Thoracic aorta (tissue), 2 donors: ENCODE data around the gene MEGF10. TPM values are rescaled to one million over a fixed set of nuclear protein-coding genes. Genes with fewer than 3 reads are reported as not detected.

ENCODE experiments used
- ATAC-seq: fragments of 150-250 bp; one replicate; pipeline ENCODE4 v1.8.0; 2017; ENCODE audit warnings: low read depth; ENCODE audit not compliant: insufficient number of reproducible peaks, low FRiP score
- DNase-seq: peaks from one replicate; pipeline ENCODE4 v3.0.0-alpha.2; 2020; ENCODE audit warnings: low spot score
- H3K27ac ChIP-seq, 2 donors: fragments of 200-600 bp; sonication (generic); 1 replicate in 1 of 2; 2 replicates in 1 of 2; pipeline ENCODE4 v1.5.1; 2016; ENCODE audit warnings: mild to moderate bottlenecking in 2 of 2, moderate library complexity in 2 of 2
- H3K27me3 ChIP-seq: fragments of 200-600 bp; sonication (generic); replicated peaks from 2 replicates; pipeline ENCODE4 v1.6.0; 2016; ENCODE audit warnings: mild to moderate bottlenecking; ENCODE audit not compliant: insufficient read depth
- H3K36me3 ChIP-seq: fragments of 200-600 bp; sonication (generic); one replicate; pipeline ENCODE4 v1.5.1; 2016
- H3K4me1 ChIP-seq, 2 donors: fragments of 200-600 bp; sonication (generic); 1 replicate in 1 of 2; 2 replicates in 1 of 2; pipeline versions ENCODE4 v1.5.1 to v1.6.0; 2016; ENCODE audit warnings: low read depth in 2 of 2, mild to moderate bottlenecking in 1 of 2; ENCODE audit not compliant: control insufficient read depth in 1 of 2
- H3K4me3 ChIP-seq: fragments of 200-600 bp; sonication (generic); 2 replicates; pipeline ENCODE4 v1.5.1; 2016; ENCODE audit warnings: mild to moderate bottlenecking
- H3K9me3 ChIP-seq: fragments of 200-600 bp; sonication (generic); 2 replicates; pipeline ENCODE4 v1.5.1; 2016
- total RNA-seq, 2 donors: library from RNA; depleted of rRNA; stranded (reverse); fragments of >200 nt; gene quantifications; one replicate each; pipeline versions ENCODE4 v1.1.0 to v1.2.3, GENCODE V29; 2016
- TF ChIP-seq, protein P1 (sequence below): fragments of 200-600 bp; sonication (generic); IDR thresholded peaks from one replicate; pipeline ENCODE4 v1.5.1; 2019; ENCODE audit warnings: antibody characterized with exemption

Gene MEGF10
- total RNA-seq, 2 donors from 2014 or later: under 0.01 to 0.21 TPM

DNA sequence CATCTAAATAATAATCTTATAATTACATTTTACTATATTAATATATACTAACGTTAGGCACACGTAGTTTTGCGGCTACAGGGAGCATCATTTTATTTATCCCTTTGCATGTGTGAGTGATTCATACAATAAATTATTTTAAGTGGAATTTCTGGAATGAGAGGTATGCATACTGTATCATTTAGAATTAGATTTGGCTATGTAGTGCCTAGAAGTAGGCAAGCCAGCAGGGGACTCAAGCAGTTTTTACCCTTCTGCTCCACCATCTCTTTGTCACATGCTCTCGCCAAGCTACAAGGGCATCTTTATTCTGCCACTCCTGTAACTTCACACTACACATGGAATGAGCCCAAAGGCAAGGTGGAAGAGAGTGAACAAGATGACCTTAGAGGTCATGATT, 60.8 kb downstream of the MEGF10 start:
- DNase-seq: no peak
- TF ChIP-seq, protein P1, sequence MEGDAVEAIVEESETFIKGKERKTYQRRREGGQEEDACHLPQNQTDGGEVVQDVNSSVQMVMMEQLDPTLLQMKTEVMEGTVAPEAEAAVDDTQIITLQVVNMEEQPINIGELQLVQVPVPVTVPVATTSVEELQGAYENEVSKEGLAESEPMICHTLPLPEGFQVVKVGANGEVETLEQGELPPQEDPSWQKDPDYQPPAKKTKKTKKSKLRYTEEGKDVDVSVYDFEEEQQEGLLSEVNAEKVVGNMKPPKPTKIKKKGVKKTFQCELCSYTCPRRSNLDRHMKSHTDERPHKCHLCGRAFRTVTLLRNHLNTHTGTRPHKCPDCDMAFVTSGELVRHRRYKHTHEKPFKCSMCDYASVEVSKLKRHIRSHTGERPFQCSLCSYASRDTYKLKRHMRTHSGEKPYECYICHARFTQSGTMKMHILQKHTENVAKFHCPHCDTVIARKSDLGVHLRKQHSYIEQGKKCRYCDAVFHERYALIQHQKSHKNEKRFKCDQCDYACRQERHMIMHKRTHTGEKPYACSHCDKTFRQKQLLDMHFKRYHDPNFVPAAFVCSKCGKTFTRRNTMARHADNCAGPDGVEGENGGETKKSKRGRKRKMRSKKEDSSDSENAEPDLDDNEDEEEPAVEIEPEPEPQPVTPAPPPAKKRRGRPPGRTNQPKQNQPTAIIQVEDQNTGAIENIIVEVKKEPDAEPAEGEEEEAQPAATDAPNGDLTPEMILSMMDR: no peak

DNA sequence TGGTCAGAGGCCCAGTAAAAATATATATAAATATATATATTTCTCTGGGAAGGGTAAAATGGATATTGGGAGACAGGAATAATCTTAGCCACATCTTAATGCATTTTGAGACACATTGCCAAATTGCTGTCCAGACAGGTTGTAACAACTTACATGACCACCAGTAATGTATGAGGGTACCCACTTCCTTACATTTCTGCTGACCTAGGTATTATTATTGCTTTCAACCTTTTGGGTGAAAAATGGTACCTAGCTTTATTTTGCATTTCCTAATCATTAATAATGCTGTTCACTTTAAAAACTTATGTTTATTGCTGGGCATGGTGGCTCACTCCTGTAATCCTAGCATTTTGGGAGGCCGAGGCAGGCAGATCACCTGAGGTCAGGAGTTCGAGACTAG, 61.5 kb downstream of the MEGF10 start:
- DNase-seq (no peak), ATAC-seq (no peak)
- H3K27ac ChIP-seq: no peak overlapping the region
- H3K27me3 ChIP-seq: no peaks in the 10 kb centered on the region
- H3K36me3 ChIP-seq: no peaks in the 10 kb centered on the region
- no peak overlapping the region for H3K4me3 ChIP-seq
- H3K4me1 ChIP-seq: no peaks in the 10 kb centered on the region
- TF ChIP-seq, protein P1: no peak
- H3K9me3 ChIP-seq: no peaks in the 10 kb centered on the region

More for the DNA sequence above, 60.8 kb downstream of the MEGF10 start:
- Histone ChIP-seq H3K27me3 (no peaks in the 10 kb centered on the region), H3K9me3 (no peaks in the 10 kb centered on the region), H3K4me3 (no peak overlapping the region), H3K27ac (no peak overlapping the region), H3K36me3 (no peaks in the 10 kb centered on the region), H3K4me1 (no peaks in the 10 kb centered on the region)
- no peak for ATAC-seq

DNA sequence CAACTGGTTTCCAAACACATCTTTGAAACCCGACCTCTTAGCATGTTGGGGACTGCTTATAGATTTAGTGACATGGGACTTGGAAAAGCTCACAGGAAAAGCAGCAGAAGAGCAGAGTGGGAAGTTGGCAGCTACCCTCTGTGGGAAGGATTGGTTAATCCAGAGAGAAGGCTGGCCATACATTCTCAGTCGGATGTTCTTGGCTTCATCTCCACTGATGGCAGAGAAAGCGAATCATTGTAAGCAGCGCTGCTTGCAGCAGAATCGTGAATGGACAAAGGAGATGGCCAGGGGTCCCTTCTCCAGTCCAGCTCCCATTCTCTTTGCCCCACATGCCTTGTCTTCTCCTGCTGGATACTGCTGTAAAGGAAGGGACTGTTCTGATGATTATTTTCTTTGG, 62.7 kb downstream of the MEGF10 start:
- ATAC-seq: no peak

DNA sequence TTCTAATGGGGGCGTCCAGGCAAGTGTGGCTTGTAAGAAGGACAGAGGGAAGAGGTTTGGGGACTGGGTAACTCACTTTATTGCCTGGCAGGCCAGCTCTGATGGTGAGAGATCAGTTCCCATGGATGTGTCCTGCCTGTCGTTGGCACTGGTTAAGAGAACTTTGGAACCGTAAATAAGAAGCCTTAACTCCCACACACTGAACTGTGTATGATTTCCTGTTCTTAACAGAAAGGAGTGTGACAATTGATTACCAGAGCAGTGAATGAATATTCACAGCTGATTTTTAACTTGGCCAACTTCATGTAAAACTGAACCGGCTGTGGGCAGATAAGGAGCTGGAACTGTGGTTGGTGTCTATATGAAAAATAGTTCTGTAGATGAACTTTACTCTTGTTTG, 63.2 kb downstream of the MEGF10 start:
- ATAC-seq (no peak), DNase-seq (no peak)
- no peaks in the 10 kb centered on the region for H3K9me3 ChIP-seq
- H3K4me1 ChIP-seq: no peaks in the 10 kb centered on the region
- H3K27me3 ChIP-seq: no peaks in the 10 kb centered on the region
- H3K27ac ChIP-seq: no peak overlapping the region
- no peaks in the 10 kb centered on the region for H3K36me3 ChIP-seq
- TF ChIP-seq, protein P1: no peak
- H3K4me3 ChIP-seq: no peak overlapping the region

More for the DNA sequence above, 62.7 kb downstream of the MEGF10 start:
- Histone ChIP-seq H3K27me3 (no peaks in the 10 kb centered on the region), H3K4me3 (no peak overlapping the region), H3K27ac (no peak overlapping the region), H3K9me3 (no peaks in the 10 kb centered on the region), H3K4me1 (no peaks in the 10 kb centered on the region), H3K36me3 (no peaks in the 10 kb centered on the region)
- DNase-seq: no peak
- TF ChIP-seq, protein P1: no peak

DNA sequence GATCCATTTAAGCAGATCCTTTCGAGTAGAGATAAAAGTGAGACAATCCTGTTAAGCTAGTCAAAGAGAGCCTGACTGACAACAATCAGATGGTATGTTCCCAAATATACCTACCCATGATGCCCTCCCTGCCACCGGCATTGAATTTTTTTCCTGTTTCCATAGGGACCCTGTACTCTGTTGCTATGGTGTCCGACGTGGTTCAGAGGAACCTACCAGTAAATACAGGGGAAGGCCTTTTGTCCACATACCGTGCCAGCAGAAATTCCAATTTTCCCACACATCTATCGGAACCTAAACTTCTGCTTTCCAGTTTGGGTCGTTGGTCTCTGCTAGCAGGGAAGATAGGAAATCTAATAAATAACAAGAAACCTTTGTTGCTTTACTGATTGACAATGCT, 64.7 kb downstream of the MEGF10 start:
- Histone ChIP-seq H3K4me1 (no peaks in the 10 kb centered on the region), H3K36me3 (no peaks in the 10 kb centered on the region), H3K9me3 (no peaks in the 10 kb centered on the region), H3K27me3 (no peaks in the 10 kb centered on the region), H3K27ac (no peak overlapping the region), H3K4me3 (no peak overlapping the region)
- TF ChIP-seq, protein P1: no peak
- no peak for DNase-seq
- no peak for ATAC-seq
